Measurements from ENCODE around the gene LTK.

GRCh38 chr15:41482110-41482877, 31.3 kb downstream of the LTK start:
- TF ChIP-seq CTCF (IDR thresholded peaks at IDR 0.05) = no peak
- TF ChIP-seq EZH2 (IDR thresholded peaks at IDR 0.05; ENCODE audit: borderline replicate concordance, insufficient read depth, low read depth, low read length, poor library complexity, severe bottlenecking) = no peak

Data from B cell (primary cell).